CD4-positive, alpha-beta T cell treated with Interleukin-17A for 4 hours (primary cell): ENCODE measurements around the gene EGFL7.

ENCODE experiments used
- DNase-seq: peaks from one replicate; pipeline ENCODE4 v3.0.0-alpha.2; 2020; ENCODE audit warnings: mixed read lengths

EGFL7 gene

DNA sequence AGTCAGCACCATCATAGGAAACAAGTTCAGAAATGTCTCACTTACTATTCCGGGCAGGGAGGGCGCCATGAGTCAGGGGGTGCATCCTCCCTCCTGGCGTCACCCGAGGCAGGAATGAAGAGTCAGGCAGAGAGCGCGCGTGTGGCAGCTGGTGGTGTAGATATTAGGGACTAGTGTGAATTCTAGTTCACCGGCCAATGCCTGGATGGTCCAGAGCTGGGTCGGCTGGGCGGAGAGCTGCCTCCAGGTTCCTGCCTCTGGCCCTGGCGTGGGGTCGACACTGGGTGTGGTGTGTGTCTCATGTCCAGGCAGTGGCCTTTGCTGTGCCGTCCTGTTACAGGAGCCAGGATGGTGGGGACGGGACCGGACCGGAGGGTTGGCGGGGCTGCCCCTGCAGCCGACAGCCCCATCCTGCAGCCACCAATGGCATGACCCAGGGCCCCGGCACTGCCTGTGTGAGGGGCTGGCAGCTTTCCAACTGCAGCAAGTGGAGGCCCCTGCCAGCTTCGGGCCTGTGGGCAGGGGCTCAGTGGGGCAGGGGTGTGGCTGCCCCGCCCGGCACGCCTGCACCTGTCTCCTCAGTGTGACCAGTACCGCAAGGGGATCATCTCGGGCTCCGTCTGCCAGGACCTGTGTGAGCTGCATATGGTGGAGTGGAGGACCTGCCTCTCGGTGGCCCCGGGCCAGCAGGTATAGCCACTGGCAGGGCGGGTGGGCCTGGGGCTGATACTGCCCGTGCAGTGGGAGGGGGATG is 58.8 kb downstream of the EGFL7 start:
- no peak for DNase-seq
